HFF-Myc (cell line): ENCODE measurements around the gene GPR158.
"Not testable (repeated sequence)": the region's sequence is repeated elsewhere in the genome, so short reads cannot be mapped to it uniquely, and the experiment has no call there.

ENCODE experiments used
- DNase-seq: peaks from one replicate; pipeline ENCODE4 v3.0.0-alpha.2; 2011; ENCODE audit warnings: low read depth; ENCODE audit errors: extremely low read depth
- H3K4me3 ChIP-seq: replicated peaks from 2 replicates; pipeline ENCODE4 v1.5.1; 2011; ENCODE audit warnings: low read depth, mild to moderate bottlenecking, control low read depth, low read length
- TF ChIP-seq, protein P1 (sequence below): IDR thresholded peaks from 2 replicates; pipeline ENCODE4 v1.5.1; 2012; ENCODE audit warnings: mild to moderate bottlenecking, low read depth, low read length, control low read depth; ENCODE audit errors: missing control alignments

GPR158 gene

DNA sequence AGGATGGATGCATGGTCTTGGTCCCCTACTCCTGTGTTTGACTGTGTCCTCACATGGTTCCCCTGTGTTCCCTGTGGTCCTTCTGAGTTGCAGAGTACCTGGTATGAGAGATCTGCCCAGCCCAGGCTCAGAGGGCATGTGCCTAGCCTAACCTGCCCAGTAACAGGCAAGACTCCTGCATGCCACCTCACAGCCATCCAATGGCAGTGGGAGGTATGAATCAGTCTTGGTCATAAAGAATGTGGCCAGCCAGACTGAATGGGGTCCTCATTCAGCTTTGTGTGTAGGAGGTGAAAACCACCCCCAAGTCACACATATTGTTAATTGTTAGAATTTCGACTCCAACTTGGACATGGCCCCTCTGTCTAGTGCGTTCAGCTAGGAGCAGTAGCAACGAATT lies 17.2 kb upstream of the GPR158 start:
- DNase-seq, result no peak
- H3K4me3 ChIP-seq, result no peak overlapping the region
- TF ChIP-seq, protein P1, sequence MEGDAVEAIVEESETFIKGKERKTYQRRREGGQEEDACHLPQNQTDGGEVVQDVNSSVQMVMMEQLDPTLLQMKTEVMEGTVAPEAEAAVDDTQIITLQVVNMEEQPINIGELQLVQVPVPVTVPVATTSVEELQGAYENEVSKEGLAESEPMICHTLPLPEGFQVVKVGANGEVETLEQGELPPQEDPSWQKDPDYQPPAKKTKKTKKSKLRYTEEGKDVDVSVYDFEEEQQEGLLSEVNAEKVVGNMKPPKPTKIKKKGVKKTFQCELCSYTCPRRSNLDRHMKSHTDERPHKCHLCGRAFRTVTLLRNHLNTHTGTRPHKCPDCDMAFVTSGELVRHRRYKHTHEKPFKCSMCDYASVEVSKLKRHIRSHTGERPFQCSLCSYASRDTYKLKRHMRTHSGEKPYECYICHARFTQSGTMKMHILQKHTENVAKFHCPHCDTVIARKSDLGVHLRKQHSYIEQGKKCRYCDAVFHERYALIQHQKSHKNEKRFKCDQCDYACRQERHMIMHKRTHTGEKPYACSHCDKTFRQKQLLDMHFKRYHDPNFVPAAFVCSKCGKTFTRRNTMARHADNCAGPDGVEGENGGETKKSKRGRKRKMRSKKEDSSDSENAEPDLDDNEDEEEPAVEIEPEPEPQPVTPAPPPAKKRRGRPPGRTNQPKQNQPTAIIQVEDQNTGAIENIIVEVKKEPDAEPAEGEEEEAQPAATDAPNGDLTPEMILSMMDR, result no peak

DNA sequence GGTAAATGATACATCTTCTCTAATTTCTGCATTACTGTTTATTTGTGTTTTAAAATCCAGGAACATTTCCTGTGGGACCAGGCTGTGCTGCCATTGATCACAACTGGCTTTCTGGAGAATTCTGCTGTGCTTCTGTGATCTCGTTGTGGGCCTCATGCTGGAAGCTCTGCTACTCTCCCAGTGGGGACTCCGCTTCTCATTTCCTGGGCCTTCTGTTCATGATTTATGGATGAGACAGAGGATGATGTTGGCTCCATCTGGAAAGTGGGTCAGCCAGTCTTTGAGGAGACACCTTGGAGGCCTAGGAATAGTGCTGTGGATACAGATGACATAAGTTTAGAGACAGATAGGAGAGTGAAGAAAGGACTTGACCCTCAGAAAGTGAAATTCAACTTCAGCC lies 15.2 kb upstream of the GPR158 start:
- DNase-seq, result no peak
- TF ChIP-seq, protein P1, result no peak
- H3K4me3 ChIP-seq, result no peak overlapping the region

DNA sequence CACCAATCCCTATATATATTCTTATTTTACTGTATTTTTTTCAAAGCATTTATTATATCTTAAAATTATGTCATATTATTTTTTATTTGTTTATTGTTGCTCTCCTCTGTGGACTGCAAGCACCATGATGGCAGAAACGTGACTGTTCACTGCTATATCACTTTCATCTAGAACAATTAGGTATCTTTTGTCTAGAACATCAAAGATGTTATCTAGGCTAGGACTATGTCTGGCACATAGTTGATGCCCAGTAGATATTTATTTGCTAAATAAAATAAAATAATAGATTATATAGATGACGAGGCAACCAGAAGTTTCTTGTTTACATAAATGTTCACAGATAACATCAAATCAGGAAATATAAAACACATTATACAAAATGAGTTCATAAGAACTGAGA lies 12.4 kb upstream of the GPR158 start:
- DNase-seq, result no peak
- TF ChIP-seq, protein P1, result no peak
- H3K4me3 ChIP-seq, result no peak overlapping the region

DNA sequence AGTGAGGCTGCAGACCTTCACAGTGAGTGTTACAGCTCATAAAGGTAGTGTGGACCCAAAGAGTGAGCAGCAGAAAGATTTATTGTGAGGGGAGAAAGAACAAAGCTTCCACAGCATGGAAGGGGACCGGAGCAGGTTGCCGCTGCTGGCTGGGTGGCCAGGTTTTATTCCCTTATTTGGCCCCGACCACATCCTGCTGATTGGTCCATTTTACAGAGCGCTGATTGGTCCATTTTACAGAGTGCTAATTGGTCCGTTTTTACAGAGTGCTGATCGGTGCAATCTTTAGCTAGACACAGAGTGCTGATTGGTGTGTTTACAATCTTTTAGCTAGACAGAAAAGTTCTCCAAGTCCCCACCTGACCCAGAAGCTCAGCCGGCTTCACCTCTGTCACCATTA lies 11.3 kb upstream of the GPR158 start:
- not testable (repeated sequence) for H3K4me3 ChIP-seq, DNase-seq

DNA sequence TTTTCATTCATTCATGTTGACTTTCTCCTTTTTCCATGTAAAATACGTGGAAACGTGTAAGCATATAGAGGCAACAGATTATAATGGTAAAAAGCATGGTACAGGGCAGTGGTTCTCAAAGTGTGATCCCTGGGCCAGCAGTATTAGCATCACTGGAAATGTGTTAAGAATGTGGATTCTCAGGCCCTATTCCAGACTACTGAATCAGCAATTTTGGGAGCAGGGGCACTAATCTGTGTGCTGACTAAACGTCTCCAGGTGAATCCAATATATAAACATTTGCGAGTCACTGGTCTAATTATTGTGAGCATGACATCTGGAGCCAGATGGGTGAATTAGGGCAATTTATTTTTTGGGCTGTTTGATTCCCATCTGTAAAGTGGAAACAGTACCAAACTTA lies 5.1 kb upstream of the GPR158 start:
- no peak overlapping the region for H3K4me3 ChIP-seq
- no peak for DNase-seq
- TF ChIP-seq, protein P1, result no peak

DNA sequence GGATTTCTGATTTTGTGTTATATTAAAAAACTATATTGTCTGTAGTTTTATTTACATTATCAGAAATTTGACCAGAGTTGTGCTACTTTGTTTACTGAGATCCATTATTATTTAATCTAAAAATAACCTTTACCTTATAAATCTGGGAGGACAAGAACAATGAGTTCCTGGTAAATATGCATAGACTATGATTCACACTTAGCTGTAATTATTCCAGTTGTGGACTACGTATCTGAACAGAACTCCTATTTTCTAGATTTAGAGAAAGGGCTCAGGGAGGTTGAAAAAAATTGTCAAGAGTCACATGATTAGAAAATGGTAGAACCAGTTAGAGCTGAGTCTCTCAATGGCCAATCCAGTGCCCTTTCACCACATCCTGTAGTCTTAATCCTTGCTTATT lies 4.2 kb upstream of the GPR158 start:
- DNase-seq, result no peak
- no peak overlapping the region for H3K4me3 ChIP-seq
- TF ChIP-seq, protein P1, result no peak

DNA sequence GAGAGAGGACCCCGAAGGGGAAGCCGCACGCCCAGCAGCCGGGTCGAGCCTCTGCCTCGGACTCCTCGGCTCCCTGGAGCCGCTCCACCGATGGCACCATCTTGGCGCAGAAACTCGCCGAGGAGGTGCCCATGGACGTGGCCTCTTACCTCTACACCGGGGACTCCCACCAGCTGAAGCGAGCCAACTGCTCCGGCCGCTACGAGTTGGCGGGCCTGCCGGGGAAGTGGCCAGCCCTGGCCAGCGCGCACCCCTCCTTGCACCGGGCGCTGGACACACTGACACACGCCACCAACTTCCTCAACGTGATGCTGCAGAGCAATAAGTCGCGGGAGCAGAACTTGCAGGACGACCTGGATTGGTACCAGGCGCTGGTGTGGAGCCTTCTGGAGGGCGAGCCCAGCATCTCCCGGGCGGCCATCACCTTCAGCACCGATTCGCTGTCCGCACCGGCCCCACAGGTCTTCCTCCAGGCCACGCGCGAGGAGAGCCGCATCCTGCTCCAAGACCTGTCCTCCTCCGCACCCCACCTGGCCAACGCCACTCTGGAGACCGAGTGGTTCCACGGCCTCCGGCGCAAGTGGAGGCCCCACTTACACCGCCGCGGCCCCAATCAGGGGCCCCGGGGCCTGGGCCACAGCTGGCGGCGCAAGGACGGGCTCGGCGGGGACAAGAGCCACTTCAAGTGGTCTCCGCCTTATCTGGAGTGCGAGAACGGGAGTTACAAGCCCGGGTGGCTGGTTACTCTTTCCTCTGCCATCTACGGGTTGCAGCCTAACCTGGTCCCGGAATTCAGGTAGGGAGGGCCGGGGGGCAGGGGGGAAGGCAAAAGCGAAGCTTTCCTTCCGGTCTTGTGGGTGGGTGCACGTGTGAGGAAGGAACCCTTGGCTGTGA lies 973 bp downstream of the GPR158 start:
- TF ChIP-seq, protein P1, result no peak
- DNase-seq, result no peak
- H3K4me3 ChIP-seq, result no peak overlapping the region
